Colon (tissue), 2 donors: ENCODE results near the gene NECTIN4.
"Not testable (repeated sequence)": the region's sequence is repeated elsewhere in the genome, so short reads cannot be mapped to it uniquely, and the experiment has no call there.

ENCODE experiments used
- FAIRE-seq: peaks from 2 replicates; lab custom pipeline; 2012; peaks lifted over from hg19 to GRCh38; lab: Jason Lieb, UNC
- donor health status: control.
- donor health status: control.

The NECTIN4 gene

GRCh38 chr1:161089251-161089924 lies at the start of gene NECTIN4:
Gene NECTIN4, minus strand, starts transcription at chr1:161089558. Its CDS starts 262 bp downstream, at chr1:161089296.
- FAIRE-seq: no peak

GRCh38 chr1:161138431-161138830 lies 49.1 kb upstream of the NECTIN4 start:
- FAIRE-seq: no peak

GRCh38 chr1:161137881-161138280 lies 48.5 kb upstream of the NECTIN4 start:
- FAIRE-seq: no peak

- no peak for FAIRE-seq
Observed at GRCh38 chr1:161133220-161133740, 43.9 kb upstream of the NECTIN4 start.

- no peak for FAIRE-seq
Observed at GRCh38 chr1:161132410-161133219, 43.3 kb upstream of the NECTIN4 start, which contains the start of gene DEDD. Gene DEDD, minus strand, starts transcription at chr1:161132667. Its CDS starts 8,205 bp downstream, at chr1:161124462.

GRCh38 chr1:161131523-161132409 lies 42.4 kb upstream of the NECTIN4 start:
- FAIRE-seq: no peak

GRCh38 chr1:161130266-161130665 lies 40.9 kb upstream of the NECTIN4 start:
- no peak for FAIRE-seq

GRCh38 chr1:161128591-161129420 lies 39.4 kb upstream of the NECTIN4 start:
- no peak for FAIRE-seq

GRCh38 chr1:161127649-161128048 lies 38.3 kb upstream of the NECTIN4 start:
- FAIRE-seq: no peak

GRCh38 chr1:161122967-161123366 lies 33.6 kb upstream of the NECTIN4 start:
- no peak for FAIRE-seq

GRCh38 chr1:161121834-161122233 lies 32.5 kb upstream of the NECTIN4 start:
- FAIRE-seq: no peak

GRCh38 chr1:161121042-161121650 lies 31.8 kb upstream of the NECTIN4 start:
- no peak for FAIRE-seq

- no peak for FAIRE-seq
Observed at GRCh38 chr1:161119092-161119903, 29.9 kb upstream of the NECTIN4 start.

- FAIRE-seq: no peak
Observed at GRCh38 chr1:161117759-161118581, 28.6 kb upstream of the NECTIN4 start, which contains the start of the genes NIT1 and PFDN2. Gene NIT1, plus strand, starts transcription at chr1:161118105. Its CDS starts 72 bp downstream, at chr1:161118177. Gene PFDN2, minus strand, starts transcription at chr1:161118037. Its CDS starts 11 bp downstream, at chr1:161118026.

- FAIRE-seq: not testable (repeated sequence)
Observed at GRCh38 chr1:161115961-161116360, 26.6 kb upstream of the NECTIN4 start.

- no peak for FAIRE-seq
Observed at GRCh38 chr1:161115132-161115711, 25.9 kb upstream of the NECTIN4 start.

GRCh38 chr1:161114556-161114955 lies 25.2 kb upstream of the NECTIN4 start:
- no peak for FAIRE-seq

- no peak for FAIRE-seq
Observed at GRCh38 chr1:161113915-161114314, 24.6 kb upstream of the NECTIN4 start.
